Measurements from ENCODE around the gene SOX6. TPM values are rescaled to one million over a fixed set of nuclear protein-coding genes. Genes with fewer than 3 reads are reported as not detected.

The SOX6 gene
- total RNA-seq, 1 experiment from 2014 or later, result not detected

DNA sequence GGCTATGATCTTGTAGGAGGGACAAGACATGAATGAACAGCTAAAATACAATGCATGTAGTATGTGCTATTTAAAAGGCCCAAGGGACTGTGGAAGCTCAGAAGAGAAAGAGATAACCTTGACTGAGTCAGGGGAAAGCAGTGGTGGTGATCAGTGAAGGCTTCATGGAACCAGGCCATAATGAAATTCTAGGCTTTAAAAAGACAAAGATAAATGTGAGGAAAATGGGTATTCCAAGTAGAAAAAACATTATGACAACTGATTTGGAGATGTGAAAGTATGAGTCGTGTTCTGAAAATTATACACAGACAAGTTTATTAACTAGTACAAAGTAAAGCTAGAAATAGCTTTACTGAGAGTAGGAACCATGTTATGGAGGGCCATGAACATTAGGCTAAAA is 189.8 kb downstream of the SOX6 start:
- H3K4ac ChIP-seq (ENCODE audit: low read depth, low read length), result no peak overlapping the region
- H3K23me2 ChIP-seq (ENCODE audit: insufficient read length, low read depth, low read length, poor library complexity, severe bottlenecking), result no peaks in the 10 kb centered on the region
- H3K9me3 Mint-ChIP-seq, result no peaks in the 10 kb centered on the region
- no peaks in the 10 kb centered on the region for H3K79me2 ChIP-seq (ENCODE audit: insufficient read depth, low read length)
- no peak overlapping the region for H2BK120ac ChIP-seq (ENCODE audit: low read depth, low read length, poor library complexity, severe bottlenecking)
- no peak overlapping the region for H3K18ac ChIP-seq (ENCODE audit: insufficient read length, low read depth, low read length)
- H3K4me2 ChIP-seq (ENCODE audit: insufficient read depth, insufficient read length, low read length), result no peak overlapping the region
- H3K79me1 ChIP-seq (ENCODE audit: insufficient read depth, low read depth, low read length, poor library complexity, severe bottlenecking), result no peaks in the 10 kb centered on the region
- no peaks in the 10 kb centered on the region for H3K27me3 ChIP-seq (ENCODE audit: insufficient read depth, low read length)
- no peak overlapping the region for H3K27ac ChIP-seq (ENCODE audit: insufficient read length, low read depth, low read length)
- H2BK5ac ChIP-seq (ENCODE audit: insufficient read length, low read length), result no peak overlapping the region
- no peak overlapping the region for H3K27ac Mint-ChIP-seq
- H3T11ph ChIP-seq (ENCODE audit: low read length), result no peak overlapping the region
- H3K14ac ChIP-seq (ENCODE audit: insufficient read depth, low read length), result no peak overlapping the region
- H4K5ac ChIP-seq (ENCODE audit: insufficient read length, low read depth, low read length), result no peak overlapping the region
- no peak overlapping the region for H4K91ac ChIP-seq (ENCODE audit: insufficient read length, low read depth, low read length)
- no CpG with 5 or more reads among the region's 1 CpG for WGBS (ENCODE audit: extremely low coverage, insufficient read length, low lambda C conversion rate)
- no peak overlapping the region for H2BK15ac ChIP-seq (ENCODE audit: low read depth, low read length)
- H3K9me3 ChIP-seq (ENCODE audit: control insufficient read depth, low read depth, low read length), result no peaks in the 10 kb centered on the region
- no peak overlapping the region for H2BK20ac ChIP-seq (ENCODE audit: low read depth, low read length, poor library complexity, severe bottlenecking)
- no peaks in the 10 kb centered on the region for H3K27me3 Mint-ChIP-seq (ENCODE audit: low read depth)
- H4K8ac ChIP-seq (replicated peaks; ENCODE audit: insufficient read length, low read depth, low read length), result no peak overlapping the region
- H3K9ac ChIP-seq (ENCODE audit: extremely low read depth, insufficient read length, low read length), result no peak overlapping the region
- no peak for DNase-seq
- no peak for TF ChIP-seq CTCF (conservative IDR thresholded peaks at IDR 0.05)
- H3K4me3 Mint-ChIP-seq, result no peak overlapping the region
- no peak overlapping the region for H2AFZ ChIP-seq (ENCODE audit: low read length)
- H3K23ac ChIP-seq (ENCODE audit: insufficient read length, low read depth, low read length), result no peak overlapping the region
- no peaks in the 10 kb centered on the region for H4K20me1 ChIP-seq (ENCODE audit: control insufficient read depth, insufficient read depth, insufficient read length)
- H3K56ac ChIP-seq (ENCODE audit: insufficient read length, low read depth, low read length), result no peak overlapping the region
- peaks cover 3% of the 10 kb centered on the region; the same call in 1 of the 2 replicates for H3K4me1 ChIP-seq (ENCODE audit: insufficient read depth, low read length)
- no peak overlapping the region for H2AK5ac ChIP-seq (ENCODE audit: insufficient read length, low read length)
- no peaks in the 10 kb centered on the region for H3K36me3 Mint-ChIP-seq (ENCODE audit: insufficient read depth in 1 of 3, low read depth in 3 of 3)
- no peak overlapping the region for H2BK12ac ChIP-seq (ENCODE audit: insufficient read length, low read depth, low read length)
- peaks cover 12 to 15% of the 10 kb centered on the region in 2 experiments for H3K4me1 Mint-ChIP-seq
